Raji (cell line): Measurements from ENCODE around the gene PFDN4.

Experiments used
- POLR2A ChIP-seq: IDR thresholded peaks from 2 replicates; pipeline ENCODE4 v1.6.1; 2011; ENCODE audit warnings: low read depth, low read length, control low read depth; ENCODE audit not compliant: insufficient read depth

Gene PFDN4

GRCh38 chr20:54262671-54263070, 54.8 kb downstream of the PFDN4 start:
- no peak for TF ChIP-seq POLR2A

DNA sequence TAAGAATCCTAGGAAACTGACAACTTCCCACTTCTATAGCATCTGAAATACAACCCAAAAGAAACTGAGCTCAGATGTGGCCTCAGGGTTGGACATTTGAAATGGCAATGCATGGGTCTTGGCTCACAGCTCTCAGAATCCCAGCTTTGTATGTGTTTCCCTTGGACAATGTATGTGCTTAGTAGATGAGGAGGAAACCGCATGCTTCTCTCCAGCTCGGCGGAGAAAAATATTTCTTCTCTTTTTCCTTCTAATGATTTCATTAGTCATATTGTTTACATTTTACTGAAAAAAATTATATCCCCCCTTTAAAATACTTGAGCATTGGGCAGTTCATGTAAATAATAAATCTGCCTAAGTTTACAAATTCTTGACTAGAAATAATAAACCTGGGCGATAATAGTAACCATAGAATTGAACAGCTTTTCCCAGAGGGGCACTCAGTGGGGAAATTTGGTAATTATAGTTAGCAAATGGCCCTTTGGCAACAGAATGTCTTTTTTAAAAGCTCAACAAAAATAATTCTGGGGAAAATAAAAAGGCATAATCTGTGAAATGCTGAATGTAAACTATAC, 55.3 kb downstream of the PFDN4 start:
- TF ChIP-seq POLR2A, result no peak

DNA sequence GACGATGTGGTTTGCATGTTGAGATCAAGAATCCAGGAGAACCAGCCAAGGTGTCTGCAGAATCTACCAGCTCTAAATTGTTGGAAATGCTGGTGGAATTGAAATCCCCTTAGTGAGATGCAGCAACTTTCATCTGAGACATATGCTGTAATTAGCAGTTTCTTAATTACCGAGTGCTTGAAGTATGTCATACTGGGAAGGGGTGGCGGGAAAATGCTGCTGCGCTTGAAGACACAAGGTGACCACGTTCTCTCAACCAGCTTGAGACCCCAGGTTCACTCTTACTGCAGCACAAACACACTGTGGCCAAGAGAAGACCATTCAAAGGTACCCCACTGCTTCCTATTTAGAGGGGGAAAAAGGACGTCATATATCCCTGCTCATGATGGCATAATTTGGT, 59.0 kb downstream of the PFDN4 start:
- TF ChIP-seq POLR2A, result no peak

DNA sequence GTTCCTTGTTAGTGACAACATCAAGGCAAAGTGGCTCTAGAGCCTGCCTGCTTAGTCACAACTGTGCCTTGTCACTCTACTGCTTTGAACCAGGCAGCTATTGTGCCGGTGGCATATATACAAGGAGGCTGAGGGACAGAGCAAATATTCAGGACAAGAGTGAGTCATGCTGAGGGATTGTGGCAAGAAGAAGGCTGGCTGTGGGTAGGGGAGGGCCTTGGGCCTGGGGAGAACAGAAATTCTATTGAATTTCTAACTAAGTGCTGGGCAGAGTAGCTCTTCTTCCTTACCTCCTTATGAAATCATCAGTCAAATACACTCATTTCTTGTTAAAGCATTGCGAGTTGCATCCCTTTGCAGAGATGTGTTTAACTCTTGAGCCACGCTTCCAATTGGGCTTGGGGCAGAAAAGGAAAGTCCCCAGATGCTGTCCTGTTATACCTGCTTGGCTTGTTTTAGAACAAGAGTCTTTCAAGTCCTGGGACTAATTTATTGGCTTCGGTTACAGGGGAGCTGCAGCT, 59.7 kb downstream of the PFDN4 start:
- no peak for TF ChIP-seq POLR2A

GRCh38 chr20:54268941-54269340, 61.1 kb downstream of the PFDN4 start:
- TF ChIP-seq POLR2A, result no peak
